Sigmoid colon (tissue), 7 donors: ENCODE results near the gene FAHD2B. TPM values are rescaled to one million over a fixed set of nuclear protein-coding genes. Genes with fewer than 3 reads are reported as not detected.

Experiments used
- polyA plus RNA-seq, 3 donors: library from polyadenylated mRNA; stranded (reverse); fragments of 200-250 nt; gene quantifications; one replicate each; pipeline ENCODE4 v1.2.3, GENCODE V29; 2013
- small RNA-seq, 3 donors: library from RNA; depleted of rRNA; stranded (forward); fragments of <200 nt; gene quantifications; one replicate each; pipeline ENCODE3, GENCODE V24; 2016
- total RNA-seq, 4 donors: library from RNA; depleted of rRNA; stranded (reverse); fragments of >200 nt; gene quantifications; one replicate each; pipeline ENCODE4 v1.1.0, GENCODE V29; 2016
- donor health status: healthy with polysubstance abuse.
- donor health status: Bipolar disorder and iron deficiency.
- donor health status: healthy.

FAHD2B gene
- total and polyA plus RNA-seq, 7 donors: 3.0 to 21.6 (median 11.6) TPM

Small RNA genes within 50 kb of the gene (small RNA-seq; reads per million reads assigned to genes)
- gene AC018892.1: 0 reads per million in 3 donors
- gene IGKV1OR2-3: 0 reads per million in 3 donors
- gene IGKV2OR2-2: 0 reads per million in 3 donors
- gene RN7SL313P: 0 reads per million in 3 donors

Other genes starting within 250 kb of the FAHD2B start
- 10 to 100 TPM; 11.4 to 34.1 (median 26.1) TPM for gene ANKRD39, start 236.9 kb downstream of the FAHD2B start, total RNA-seq
- gene ANKRD39, start 236.9 kb downstream of the FAHD2B start, polyA plus RNA-seq: 10 to 100 TPM; 12.5 to 14.8 (median 12.6) TPM
- 10 to 100 TPM; 57.1 to 90.1 (median 68.9) TPM for gene SEMA4C, start 224.8 kb downstream of the FAHD2B start, total RNA-seq
- 10 to 100 TPM in 1 of 3 donors, 1 to 10 TPM in 2; 3.6 to 21.3 (median 7.9) TPM for gene SEMA4C, start 224.8 kb downstream of the FAHD2B start, polyA plus RNA-seq
- gene FAM178B, start 108.3 kb downstream of the FAHD2B start, total RNA-seq: 1 to 10 TPM in 3 of 4 donors, under 1 TPM in 1; 0.36 to 2.5 (median 1.9) TPM
- gene FAM178B, start 108.3 kb downstream of the FAHD2B start, polyA plus RNA-seq: 1 to 10 TPM in 1 of 3 donors, under 1 TPM in 1, not detected in 1; 0.51 to 1.2 TPM
- 10 to 100 TPM; 26.5 to 51.0 (median 29.9) TPM for gene ANKRD36, start 18.3 kb upstream of the FAHD2B start, total RNA-seq
- 1 to 10 TPM in 2 of 3 donors, not detected in 1; 1.8 to 5.5 TPM for gene ANKRD36, start 18.3 kb upstream of the FAHD2B start, polyA plus RNA-seq